Prostate gland (tissue), 2 donors: ENCODE data around the gene NAP1L4. TPM values are rescaled to one million over a fixed set of nuclear protein-coding genes. Genes with fewer than 3 reads are reported as not detected.

Source experiments
- DNase-seq: peaks from one replicate; pipeline ENCODE4 v3.0.0-alpha.2; 2019; ENCODE audit warnings: low spot score
- H3K27ac ChIP-seq, 2 donors: fragments of 200-600 bp; sonication (generic); 2 replicates each; pipeline ENCODE4 v1.5.1; 2017 to 2019
- H3K27me3 ChIP-seq: fragments of 200-600 bp; sonication (generic); replicated peaks from 2 replicates; pipeline ENCODE4 v1.5.1; 2019; ENCODE audit not compliant: insufficient read depth
- H3K36me3 ChIP-seq, 2 donors: fragments of 200-600 bp; sonication (generic); 1 replicate in 1 of 2; 2 replicates in 1 of 2; pipeline versions ENCODE4 v1.5.1 to v1.8.1; 2017 to 2019
- H3K4me1 ChIP-seq: fragments of 200-600 bp; sonication (generic); replicated peaks from 2 replicates; pipeline ENCODE4 v1.5.1; 2019
- H3K4me3 ChIP-seq, 2 donors: fragments of 200-600 bp; sonication (generic); 2 replicates each; pipeline ENCODE4 v1.5.1; 2017 to 2019
- H3K9me3 ChIP-seq: fragments of 200-600 bp; sonication (generic); 2 replicates; pipeline ENCODE4 v1.5.1; 2017
- CTCF ChIP-seq, 4 experiments: fragments of 200-600 bp in 2 of 4; fragments of 450-650 bp in 2 of 4; sonication (generic) in 2 of 4; IDR thresholded peaks; 1 replicate in 3 of 4; 2 replicates in 1 of 4; pipeline ENCODE4 v1.5.1; 2016 to 2019; ENCODE audit warnings: antibody characterized with exemption in 4 of 4, mild to moderate bottlenecking in 2 of 4, moderate library complexity in 2 of 4
- POLR2A ChIP-seq: fragments of 450-650 bp; IDR thresholded peaks from one replicate; pipeline ENCODE4 v1.6.1; 2016; ENCODE audit warnings: antibody characterized with exemption, mild to moderate bottlenecking
- POLR2AphosphoS5 ChIP-seq: sonication (generic); formaldehyde crosslinking; IDR thresholded peaks from one replicate; pipeline ENCODE4 v1.6.1; 2017; ENCODE audit warnings: antibody characterized with exemption
- WGBS: methylation state at CpG from one replicate; pipeline ENCODE4 v1.1.5; 2018; 5-methylcytosine and 5-hydroxymethylcytosine counted together
- intact Hi-C: fragments of 100-400 bp; cut with DNase I; formaldehyde crosslinking; loops from one replicate; pipeline ENCODE4 v1.14.2; 2022
- total RNA-seq, 2 donors: library from RNA; depleted of rRNA; stranded (reverse); fragments of >200 nt; gene quantifications; one replicate each; pipeline ENCODE4 v1.1.0, GENCODE V29; 2016

NAP1L4 gene
- total RNA-seq, 2 donors from 2014 or later, result 103 to 131 TPM

- Histone ChIP-seq H3K4me1 (peaks cover 3% of the 10 kb centered on the region), H3K4me3 (no peak overlapping the region), H3K36me3 (peaks cover 3 to 4% of the 10 kb centered on the region in 2 donors), H3K27me3 (no peaks in the 10 kb centered on the region), H3K9me3 (no peaks in the 10 kb centered on the region), H3K27ac (no peak overlapping the region)
- no peak for DNase-seq
- 94% methylated on average over 11 of the region's 11 CpGs for WGBS
- TF ChIP-seq POLR2A (no peak), CTCF (IDR thresholded peaks at IDR 0.05) (no peak), POLR2AphosphoS5 (no peak)
- intact Hi-C loops, result no loop called here
Measured at GRCh38 chr11:3016861-3017260, 24.7 kb upstream of the NAP1L4 start.

GRCh38 chr11:3015796-3016195, 23.7 kb upstream of the NAP1L4 start:
- Histone ChIP-seq H3K4me1 (no peaks in the 10 kb centered on the region), H3K4me3 (no peak overlapping the region), H3K9me3 (no peaks in the 10 kb centered on the region), H3K36me3 (peaks cover 3 to 8% of the 10 kb centered on the region in 2 donors), H3K27me3 (no peaks in the 10 kb centered on the region), H3K27ac (no peak overlapping the region)
- 91% methylated on average over 10 of the region's 10 CpGs for WGBS
- DNase-seq, result no peak
- TF ChIP-seq POLR2A (no peak), CTCF (IDR thresholded peaks at IDR 0.05) (no peak), POLR2AphosphoS5 (no peak)
- intact Hi-C loops, result no loop called here

- Histone ChIP-seq H3K4me3 (no peak overlapping the region), H3K27ac (no peak overlapping the region), H3K36me3 (peaks cover 3 to 13% of the 10 kb centered on the region in 2 donors), H3K9me3 (no peaks in the 10 kb centered on the region), H3K27me3 (no peaks in the 10 kb centered on the region), H3K4me1 (no peaks in the 10 kb centered on the region)
- intact Hi-C loops, result no loop called here
- WGBS, result 73% methylated on average over 4 of the region's 4 CpGs
- no peak for DNase-seq
- no peak for TF ChIP-seq CTCF (IDR thresholded peaks at IDR 0.05)
- TF ChIP-seq POLR2AphosphoS5, result no peak
- no peak for TF ChIP-seq POLR2A
Measured at GRCh38 chr11:3014943-3015342, 22.8 kb upstream of the NAP1L4 start.

- peaks cover 3 to 13% of the 10 kb centered on the region in 2 donors for H3K36me3 ChIP-seq
- intact Hi-C loops, result no loop called here
- WGBS, result 52% methylated on average over 16 of the region's 16 CpGs
Measured at GRCh38 chr11:3014057-3014938, 22.2 kb upstream of the NAP1L4 start.

More at GRCh38 chr11:3014057-3014938, 22.2 kb upstream of the NAP1L4 start:
- Histone ChIP-seq H3K27ac (no peak overlapping the region), H3K9me3 (no peaks in the 10 kb centered on the region), H3K4me3 (no peak overlapping the region), H3K4me1 (no peaks in the 10 kb centered on the region), H3K27me3 (no peaks in the 10 kb centered on the region)
- no peak for TF ChIP-seq CTCF (IDR thresholded peaks at IDR 0.05)
- no peak for TF ChIP-seq POLR2A
- TF ChIP-seq POLR2AphosphoS5, result no peak
- no peak for DNase-seq
